Thymus (tissue), 11 donors: Measurements from ENCODE around the gene TM9SF2. TPM values are rescaled to one million over a fixed set of nuclear protein-coding genes. Genes with fewer than 3 reads are reported as not detected.
A peak's percentile ranks its signal among the peaks of the same experiment; 100 is the strongest.

ENCODE experiments used
- DNase-seq, 9 donors: peaks; one replicate each; pipeline ENCODE4 v3.0.0-alpha.2; 2013; ENCODE audit warnings: low spot score in 9 of 9, low read depth in 6 of 9, missing footprints in 1 of 9
- H3K27ac ChIP-seq, 2 donors: one replicate each; pipeline ENCODE4 v1.5.1; 2013; ENCODE audit warnings: control low read depth in 1 of 2, low read depth in 1 of 2, low read length in 1 of 2, mild to moderate bottlenecking in 1 of 2, moderate library complexity in 1 of 2
- H3K27me3 ChIP-seq, 2 donors: one replicate each; pipeline ENCODE4 v1.5.1; 2013; ENCODE audit warnings: low read length in 1 of 2; ENCODE audit not compliant: control insufficient read depth in 2 of 2, insufficient read depth in 1 of 2
- H3K36me3 ChIP-seq, 2 donors: one replicate each; pipeline ENCODE4 v1.5.1; 2013; ENCODE audit warnings: low read length in 1 of 2, mild to moderate bottlenecking in 1 of 2, moderate library complexity in 1 of 2; ENCODE audit not compliant: control insufficient read depth in 2 of 2, insufficient read depth in 2 of 2
- H3K4me1 ChIP-seq, 2 donors: one replicate each; pipeline ENCODE4 v1.5.1; 2013; ENCODE audit warnings: low read length in 2 of 2; ENCODE audit not compliant: control insufficient read depth in 2 of 2, insufficient read depth in 2 of 2
- H3K4me3 ChIP-seq, 2 donors: one replicate each; pipeline ENCODE4 v1.5.1; 2013; ENCODE audit warnings: low read length in 2 of 2, control low read depth in 1 of 2, mild to moderate bottlenecking in 1 of 2
- H3K9me3 ChIP-seq, 2 donors: one replicate each; pipeline ENCODE4 v1.5.1; 2013; ENCODE audit warnings: low read length in 1 of 2, mild to moderate bottlenecking in 1 of 2; ENCODE audit not compliant: control insufficient read depth in 2 of 2, insufficient read depth in 1 of 2
- WGBS: extraction: QIAGEN DNeasy Blood & Tissue Kit; methylation state at CpG from one replicate; pipeline ENCODE4 v1.1.7; 2013; 5-methylcytosine and 5-hydroxymethylcytosine counted together
- polyA plus RNA-seq: library from polyadenylated mRNA; stranded (reverse); fragments of 200-250 nt; gene quantifications from one replicate; pipeline ENCODE4 v1.2.3, GENCODE V29; 2013
- total RNA-seq: library from RNA; stranded (reverse); fragments of 120-200 nt; gene quantifications from one replicate; pipeline ENCODE4 v1.2.4, GENCODE V29; 2013
- donor health status: healthy.

Gene TM9SF2
- total and polyA plus RNA-seq, 2 donors, result 61.6 to 71.3 TPM

DNA sequence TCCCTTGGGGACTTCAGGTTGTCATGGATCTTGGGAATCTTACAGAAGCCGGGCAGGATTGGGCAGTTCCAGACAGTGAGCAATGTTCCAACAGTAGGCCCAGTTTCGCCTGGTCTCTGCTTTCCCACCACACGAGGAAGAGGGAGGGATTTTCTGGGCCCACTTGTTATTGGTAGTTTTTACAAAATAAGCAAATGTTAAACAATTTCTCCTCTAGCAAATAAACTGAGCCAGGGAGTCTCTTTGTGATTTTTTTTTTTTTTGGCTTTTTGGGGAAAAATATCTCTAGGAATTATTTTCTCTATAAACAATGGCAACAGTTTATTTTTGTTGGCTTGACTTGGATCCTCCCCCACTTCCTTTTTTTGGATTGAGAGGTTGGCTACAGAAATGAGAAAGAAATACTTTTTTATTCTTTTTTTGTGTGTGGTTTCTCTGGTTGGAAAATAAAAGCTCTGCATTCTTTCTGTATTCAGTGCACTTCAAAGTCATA, 89.3 kb downstream of the TM9SF2 start:
- DNase-seq, result no peak
- Histone ChIP-seq H3K4me1 (no peaks in the 10 kb centered on the region), H3K27me3 (no peaks in the 10 kb centered on the region), H3K36me3 (no peaks in the 10 kb centered on the region), H3K9me3 (no peaks in the 10 kb centered on the region), H3K27ac (no peak overlapping the region), H3K4me3 (no peak overlapping the region)
- WGBS, result 93% methylated on average over 3 of the region's 3 CpGs

DNA sequence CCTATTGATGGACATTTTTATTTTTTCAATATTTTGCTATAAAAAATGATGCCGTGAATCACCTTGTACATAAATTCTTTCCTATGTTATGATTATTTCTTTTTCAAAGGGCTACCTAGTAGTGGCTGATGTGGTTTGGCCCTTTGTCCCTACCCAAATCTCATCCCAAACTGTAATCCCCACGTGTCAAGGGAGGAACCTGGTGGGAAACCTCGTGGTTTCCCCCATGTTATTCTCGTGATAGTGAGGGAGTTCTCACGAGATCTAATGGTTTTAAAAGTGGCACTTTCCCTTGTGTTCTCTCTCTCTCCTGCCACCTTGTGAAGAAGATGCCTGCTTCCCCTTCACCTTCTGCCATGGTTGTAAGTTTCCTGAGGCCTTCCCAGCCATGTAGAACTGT, 94.9 kb downstream of the TM9SF2 start:
- H3K27ac ChIP-seq, result no peak overlapping the region
- H3K27me3 ChIP-seq, result no peaks in the 10 kb centered on the region
- H3K9me3 ChIP-seq, result no peaks in the 10 kb centered on the region
- no peaks in the 10 kb centered on the region for H3K36me3 ChIP-seq
- DNase-seq, result no peak
- peaks cover 0 to 2% of the 10 kb centered on the region in 2 donors for H3K4me1 ChIP-seq
- 75% methylated on average over 5 of the region's 5 CpGs for WGBS
- H3K4me3 ChIP-seq, result no peak overlapping the region

DNA sequence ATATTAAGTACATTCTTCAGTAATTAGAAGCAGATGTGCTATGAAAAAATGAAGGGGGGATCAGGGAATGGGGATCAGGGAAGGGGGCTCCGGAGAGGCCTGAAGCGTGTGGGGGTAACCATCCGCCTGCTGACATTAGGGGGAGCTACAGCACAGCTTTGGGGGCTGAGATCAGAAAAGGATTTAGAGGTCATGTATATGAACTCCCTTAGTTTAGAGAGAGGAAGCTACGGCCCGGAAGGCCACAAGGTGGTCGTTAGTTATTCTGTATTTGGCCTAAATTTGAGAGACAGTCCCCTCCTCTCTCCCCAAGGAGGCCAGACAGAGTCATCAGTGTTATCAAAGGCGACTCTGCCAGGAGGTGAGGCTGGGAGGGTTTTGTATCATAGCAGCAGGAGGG, 99.0 kb downstream of the TM9SF2 start:
- Histone ChIP-seq H3K9me3 (no peaks in the 10 kb centered on the region), H3K36me3 (no peaks in the 10 kb centered on the region), H3K4me3 (no peak overlapping the region), H3K4me1 (peaks cover 0 to 13% of the 10 kb centered on the region in 2 donors), H3K27ac (no peak overlapping the region), H3K27me3 (no peaks in the 10 kb centered on the region)
- 88% methylated on average over 7 of the region's 7 CpGs for WGBS
- DNase-seq, result peak in 2 of 9 donors; percentile 34 to 45

DNA sequence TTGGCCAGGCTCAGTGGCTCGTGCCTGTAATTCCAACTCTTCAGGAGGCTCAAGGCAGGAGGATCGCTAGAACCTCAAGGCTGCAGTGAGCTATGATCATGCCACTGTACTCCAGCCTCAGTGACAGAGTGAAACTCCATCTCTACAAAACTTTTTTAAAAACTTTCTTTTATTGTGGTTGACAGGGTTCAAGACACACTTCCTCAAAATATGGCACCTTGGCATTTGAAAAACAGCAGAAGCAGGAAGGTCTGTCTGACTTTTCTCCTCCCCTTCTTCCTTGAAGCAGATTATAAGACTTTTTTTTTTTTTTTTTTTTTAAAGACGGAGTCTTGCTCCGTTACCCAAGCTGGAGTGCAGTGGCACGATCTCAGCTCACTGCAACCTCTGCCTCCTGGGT, 100.3 kb downstream of the TM9SF2 start:
- no peaks in the 10 kb centered on the region for H3K9me3 ChIP-seq
- peak in 5 of 9 donors; percentile 35 to 72 (median 39) for DNase-seq
- WGBS, result 30% methylated on average over 5 of the region's 5 CpGs
- peaks cover 6 to 22% of the 10 kb centered on the region in 2 donors for H3K4me1 ChIP-seq
- no peak overlapping the region for H3K27ac ChIP-seq
- no peaks in the 10 kb centered on the region for H3K36me3 ChIP-seq
- H3K4me3 ChIP-seq, result no peak overlapping the region
- no peaks in the 10 kb centered on the region for H3K27me3 ChIP-seq

DNA sequence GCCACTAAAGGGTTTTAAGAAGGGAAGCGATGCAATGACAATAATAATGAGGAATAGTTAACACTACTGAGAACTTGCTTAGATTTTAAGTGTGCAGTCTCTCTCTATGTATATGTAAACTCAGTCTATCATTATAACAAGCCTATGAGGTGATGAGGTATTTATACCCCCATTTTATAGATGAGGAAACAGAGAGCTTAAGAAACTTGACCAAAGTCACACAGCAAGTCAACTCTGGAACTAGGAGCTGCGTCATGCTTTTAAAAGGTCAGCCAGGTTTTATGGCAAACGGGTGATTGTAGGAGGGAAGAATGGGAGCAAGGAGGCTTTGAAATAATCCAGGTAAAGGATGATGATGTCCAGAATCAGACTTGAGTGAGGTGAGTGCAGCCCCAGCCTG, 103.4 kb downstream of the TM9SF2 start:
- peaks cover 0 to 5% of the 10 kb centered on the region in 2 donors for H3K9me3 ChIP-seq
- H3K4me3 ChIP-seq, result no peak overlapping the region
- no peaks in the 10 kb centered on the region for H3K36me3 ChIP-seq
- DNase-seq, result no peak
- H3K27ac ChIP-seq, result no peak overlapping the region
- peaks cover 6 to 25% of the 10 kb centered on the region in 2 donors for H3K4me1 ChIP-seq
- H3K27me3 ChIP-seq, result no peaks in the 10 kb centered on the region
- WGBS, result over 99% methylated on average over 3 of the region's 3 CpGs

DNA sequence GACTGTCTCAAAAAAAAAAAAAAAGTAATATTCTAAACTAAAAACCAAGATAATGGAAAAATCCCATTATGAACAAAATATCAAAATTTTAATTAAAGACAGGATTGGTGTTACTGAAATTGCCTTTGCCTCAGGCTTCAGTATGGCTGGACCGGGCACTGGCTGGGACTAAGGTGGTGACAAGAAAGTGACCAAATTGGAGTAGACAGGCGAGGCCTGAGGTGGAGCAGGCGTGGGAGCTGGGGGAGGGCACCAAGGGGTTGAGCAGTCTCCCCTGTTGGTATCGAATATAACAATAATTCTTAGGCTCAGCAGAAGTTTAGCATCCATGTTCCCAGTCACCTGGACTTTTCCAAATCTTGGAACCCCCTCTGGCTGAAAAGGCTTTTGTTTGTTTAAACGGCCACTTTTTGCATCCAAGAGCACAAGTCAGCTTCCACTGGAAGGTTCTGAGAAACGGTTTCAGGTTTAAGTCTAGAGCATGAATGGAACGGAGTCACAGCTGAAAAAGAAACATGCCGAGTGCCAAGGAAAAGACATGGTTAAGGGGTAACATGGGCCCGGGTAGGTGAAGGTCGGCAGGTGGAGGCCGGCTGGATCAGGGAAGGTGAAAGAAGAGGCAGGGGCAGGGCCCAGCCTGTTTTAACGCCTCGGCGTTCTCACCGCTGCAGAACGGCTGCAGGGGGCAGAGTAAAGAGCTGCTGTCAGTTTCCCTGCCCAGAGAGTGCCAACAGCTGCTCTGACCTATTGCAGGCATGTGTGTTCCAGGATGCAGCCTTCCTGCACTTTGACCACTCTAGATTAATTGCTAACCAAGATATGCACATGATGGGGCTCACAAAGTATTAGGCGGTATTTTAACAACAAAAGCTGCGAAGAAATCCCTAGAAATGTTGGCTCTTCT, 104.4 kb downstream of the TM9SF2 start:
- Histone ChIP-seq H3K27ac (peak overlapping the region; percentile 58 to 64), H3K36me3 (no peaks in the 10 kb centered on the region), H3K27me3 (no peaks in the 10 kb centered on the region), H3K4me3 (peak overlapping the region; percentile 51 to 87), H3K9me3 (peaks cover 0 to 5% of the 10 kb centered on the region in 2 donors), H3K4me1 (peaks cover 6 to 25% of the 10 kb centered on the region in 2 donors)
- DNase-seq, result peak in 3 of 9 donors; percentile 49 to 70 (median 60)
- WGBS, result 29% methylated on average over 18 of the region's 18 CpGs

DNA sequence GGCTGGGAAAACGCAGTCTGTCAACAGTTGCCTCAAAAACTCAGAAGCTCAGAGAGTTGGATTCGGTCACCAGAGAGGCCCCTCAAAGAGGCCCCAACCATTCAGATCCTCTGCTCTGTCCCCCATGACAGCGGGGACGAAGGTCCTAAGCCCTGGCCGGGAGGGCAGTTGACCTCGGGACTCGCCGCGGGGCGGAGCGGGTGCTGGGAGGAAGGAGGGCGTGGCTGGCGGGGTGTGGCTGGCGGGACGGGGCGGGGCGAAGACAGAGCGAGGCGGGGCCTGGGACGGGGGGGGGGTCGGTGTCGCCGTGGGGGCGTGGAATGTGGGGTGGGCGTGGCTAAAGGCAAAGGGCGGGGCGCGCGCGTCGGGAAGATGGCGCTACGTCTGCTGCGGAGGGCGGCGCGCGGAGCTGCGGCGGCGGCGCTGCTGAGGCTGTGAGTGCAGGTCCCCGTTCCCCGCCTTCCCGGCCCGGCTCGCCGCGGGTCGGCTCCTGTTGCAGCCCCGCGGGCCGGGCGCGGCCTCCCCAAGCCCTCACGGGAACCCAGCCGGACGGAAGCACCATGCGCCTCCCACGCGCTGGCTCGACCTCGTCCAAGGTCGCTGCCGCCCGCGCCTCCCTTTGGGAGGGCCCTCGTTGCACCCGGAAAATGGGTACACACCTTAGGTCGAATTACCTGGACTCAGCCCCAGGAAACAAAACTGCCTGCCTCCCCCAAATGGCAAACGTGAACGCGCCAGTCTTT, 105.2 kb downstream of the TM9SF2 start, which contains the start of gene CLYBL:
TSS of gene CLYBL (plus strand) at position 367 of the 743 bp plus-strand sequence.
- Histone ChIP-seq H3K27me3 (no peaks in the 10 kb centered on the region), H3K4me1 (peaks cover 6 to 19% of the 10 kb centered on the region in 2 donors), H3K4me3 (peak within 1 kb of the TSS; percentile 86 to 87), H3K9me3 (peaks cover 0 to 5% of the 10 kb centered on the region in 2 donors), H3K36me3 (no peaks in the 10 kb centered on the region), H3K27ac (peak within 1 kb of the TSS; percentile 82 to 94)
- 1% methylated on average over 71 of the region's 73 CpGs for WGBS
- peak; percentile 50 to 91 (median 81) for DNase-seq

DNA sequence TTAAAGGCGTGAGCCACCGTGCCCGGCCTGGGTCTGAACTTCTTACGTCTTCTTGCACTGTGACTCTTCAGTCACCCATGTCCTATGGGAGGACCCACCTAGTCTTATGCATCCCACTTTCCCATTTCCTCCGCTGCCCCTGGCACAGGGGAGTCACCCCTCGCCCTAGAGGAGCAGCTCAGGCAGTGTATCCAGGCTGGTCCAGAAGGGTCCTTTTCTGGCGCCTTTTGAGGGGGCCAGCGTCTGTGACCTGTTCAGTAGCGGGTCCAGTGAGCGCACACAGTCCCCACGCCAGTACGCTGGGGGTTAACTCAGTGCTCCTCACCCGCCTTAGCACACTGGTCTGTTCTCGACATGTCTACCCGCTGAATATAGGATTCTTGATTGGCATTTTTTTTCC, 107.1 kb downstream of the TM9SF2 start:
- H3K4me1 ChIP-seq, result peaks cover 6 to 13% of the 10 kb centered on the region in 2 donors
- WGBS, result 99% methylated on average over 15 of the region's 15 CpGs
- H3K36me3 ChIP-seq, result no peaks in the 10 kb centered on the region
- no peak overlapping the region for H3K27ac ChIP-seq
- DNase-seq, result no peak
- H3K27me3 ChIP-seq, result no peaks in the 10 kb centered on the region
- no peak overlapping the region for H3K4me3 ChIP-seq
- peaks cover 0 to 5% of the 10 kb centered on the region in 2 donors for H3K9me3 ChIP-seq
